Calu3 (cell line): ENCODE data around the gene CAVIN1. TPM values are rescaled to one million over a fixed set of nuclear protein-coding genes. Genes with fewer than 3 reads are reported as not detected.

Experiments
- BruUV-seq: library from RNA; stranded (reverse); fragments of 400-500 nt; replicated peaks from 2 replicates; lab custom pipeline; 2021; lab: Mats Ljungman, UMichigan
- CTCF ChIA-PET: fragments of 300-600 bp; sonication (Branson Sonifier 250); formaldehyde crosslinking; loops from one replicate; lab custom pipeline; 2022; ENCODE audit warnings: antibody characterized with exemption; lab: Charles Lee
- DNase-seq: peaks from one replicate; pipeline ENCODE4 v3.0.0; 2022
- H3K27ac Mint-ChIP-seq: one replicate; pipeline ENCODE4 v1.8.0; 2022; ENCODE audit warnings: mixed read lengths; ENCODE audit not compliant: unreplicated experiment
- H3K27me3 Mint-ChIP-seq: one replicate; pipeline ENCODE4 v1.8.0; 2022; ENCODE audit warnings: mixed read lengths; ENCODE audit not compliant: unreplicated experiment
- H3K36me3 Mint-ChIP-seq: one replicate; pipeline ENCODE4 v1.8.0; 2022; ENCODE audit warnings: mild to moderate bottlenecking, moderate library complexity, mixed read lengths; ENCODE audit not compliant: insufficient read depth, unreplicated experiment
- H3K4me1 Mint-ChIP-seq: one replicate; pipeline ENCODE4 v1.8.0; 2022; ENCODE audit warnings: mild to moderate bottlenecking, low read depth, mixed read lengths; ENCODE audit not compliant: unreplicated experiment
- H3K4me3 Mint-ChIP-seq: one replicate; pipeline ENCODE4 v1.8.0; 2022; ENCODE audit warnings: mild to moderate bottlenecking, low read depth, moderate library complexity, mixed read lengths; ENCODE audit not compliant: unreplicated experiment
- H3K9me3 Mint-ChIP-seq: one replicate; pipeline ENCODE4 v1.8.0; 2022; ENCODE audit warnings: low read depth, mixed read lengths; ENCODE audit not compliant: unreplicated experiment
- CTCF ChIP-seq: fragments of 200-600 bp; IDR thresholded peaks from one replicate; pipeline ENCODE4 v1.8.0; 2022; ENCODE audit warnings: antibody characterized with exemption; ENCODE audit not compliant: unreplicated experiment
- intact Hi-C: fragments of 100-400 bp; cut with micrococcal nuclease; formaldehyde crosslinking; loops from one replicate; pipeline ENCODE4 v1.10.0; 2022; ENCODE audit not compliant: unreplicated experiment
- total RNA-seq: library from RNA; stranded (reverse); gene quantifications from 2 replicates; pipeline ENCODE4 v1.2.3, GENCODE V29; 2022

CAVIN1 gene
- total RNA-seq, 1 experiment from 2014 or later, result 4.0 TPM

- Mint-ChIP-seq H3K4me1 (peaks cover 39% of the 10 kb centered on the region), H3K27ac (no peak overlapping the region), H3K36me3 (no peaks in the 10 kb centered on the region), H3K4me3 (no peak overlapping the region), H3K27me3 (no peaks in the 10 kb centered on the region), H3K9me3 (no peaks in the 10 kb centered on the region)
- CTCF ChIA-PET, result interaction anchor here (0.8 to 1.1 kb wide), 2 partner anchors 11 to 311 kb away, joined by 3 to 4 read pairs; no protein-coding TSS in a partner anchor
- no TSS peak for BruUV-seq
- no peak for DNase-seq
- TF ChIP-seq CTCF, result no peak
- intact Hi-C loops, result no loop called here
Observed at GRCh38 chr17:42365136-42365535, 57.9 kb downstream of the CAVIN1 start.

- no peak for TF ChIP-seq CTCF
- Mint-ChIP-seq H3K27me3 (no peaks in the 10 kb centered on the region), H3K36me3 (no peaks in the 10 kb centered on the region), H3K4me3 (no peak overlapping the region), H3K4me1 (peaks cover 39% of the 10 kb centered on the region), H3K27ac (no peak overlapping the region), H3K9me3 (no peaks in the 10 kb centered on the region)
- intact Hi-C loops, result no loop called here
- CTCF ChIA-PET, result interaction anchor here (0.8 kb wide), 1 partner anchor 310 kb away, joined by 3 read pairs; no protein-coding TSS in a partner anchor
- DNase-seq, result no peak
- no TSS peak for BruUV-seq
Observed at GRCh38 chr17:42363767-42364585, 59.1 kb downstream of the CAVIN1 start.

GRCh38 chr17:42363231-42363630, 59.8 kb downstream of the CAVIN1 start:
- CTCF ChIA-PET, result no interaction called here
- no TSS peak for BruUV-seq
- intact Hi-C loops, result no loop called here
- TF ChIP-seq CTCF, result no peak
- H3K9me3 Mint-ChIP-seq, result no peaks in the 10 kb centered on the region
- H3K27me3 Mint-ChIP-seq, result no peaks in the 10 kb centered on the region
- DNase-seq, result no peak
- no peak overlapping the region for H3K27ac Mint-ChIP-seq
- H3K36me3 Mint-ChIP-seq, result no peaks in the 10 kb centered on the region
- H3K4me1 Mint-ChIP-seq, result peaks cover 39% of the 10 kb centered on the region
- no peak overlapping the region for H3K4me3 Mint-ChIP-seq

- no peak overlapping the region for H3K27ac Mint-ChIP-seq
- intact Hi-C loops, result no loop called here
- H3K9me3 Mint-ChIP-seq, result no peaks in the 10 kb centered on the region
- H3K27me3 Mint-ChIP-seq, result no peaks in the 10 kb centered on the region
- no peaks in the 10 kb centered on the region for H3K36me3 Mint-ChIP-seq
- DNase-seq, result no peak
- peaks cover 34% of the 10 kb centered on the region for H3K4me1 Mint-ChIP-seq
- no peak overlapping the region for H3K4me3 Mint-ChIP-seq
- BruUV-seq, result no TSS peak
- CTCF ChIA-PET, result no interaction called here
- no peak for TF ChIP-seq CTCF
Observed at GRCh38 chr17:42362245-42362961, 60.7 kb downstream of the CAVIN1 start.
